Activated CD4-positive, alpha-beta T cell treated with anti-CD3 and anti-CD28 coated beads, Interleukin-2, amount 50 U/mL, for 16 hours (primary cell): ENCODE measurements around the gene SPINK1.
"Not testable (repeated sequence)": the region's sequence is repeated elsewhere in the genome, so short reads cannot be mapped to it uniquely, and the experiment has no call there.

Experiments used
- DNase-seq: peaks from one replicate; pipeline ENCODE4 v3.0.0-alpha.2; 2020

The SPINK1 gene

DNA sequence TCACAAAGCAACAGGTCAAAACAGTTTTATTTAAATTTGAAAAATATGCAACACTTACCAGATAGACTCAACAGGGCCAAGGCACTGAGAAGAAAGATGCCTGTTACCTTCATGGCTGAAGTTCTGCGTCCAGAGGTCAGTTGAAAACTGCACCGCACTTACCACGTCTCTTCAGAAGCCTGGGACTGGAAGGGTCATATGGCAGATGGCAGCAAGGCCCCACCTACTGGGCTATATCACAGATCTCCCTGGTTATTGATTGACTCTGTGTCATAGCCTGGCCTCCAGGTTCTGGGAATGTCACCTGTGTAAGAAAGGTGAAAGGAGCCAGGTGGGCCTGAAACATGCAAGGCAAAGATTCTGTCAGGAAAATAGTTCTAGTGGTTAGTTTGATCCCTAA, at the start of gene SPINK1:
Gene SPINK1, minus strand, starts transcription at position 207 of the 400 bp plus-strand sequence. Its CDS starts 94 bp downstream, at position 113.
- DNase-seq: no peak

- DNase-seq: no peak
These were observed 49.0 kb upstream of the SPINK1 start for GRCh38 chr5:147880487-147880886.

GRCh38 chr5:147879784-147880183, 48.3 kb upstream of the SPINK1 start:
- DNase-seq: no peak

- no peak for DNase-seq
These were observed 46.7 kb upstream of the SPINK1 start, which contains the start of gene SCGB3A2 for GRCh38 chr5:147878066-147878759. SCGB3A2 (plus strand) TSS chr5:147878711; CDS start chr5:147878804, 93 bp downstream.

DNA sequence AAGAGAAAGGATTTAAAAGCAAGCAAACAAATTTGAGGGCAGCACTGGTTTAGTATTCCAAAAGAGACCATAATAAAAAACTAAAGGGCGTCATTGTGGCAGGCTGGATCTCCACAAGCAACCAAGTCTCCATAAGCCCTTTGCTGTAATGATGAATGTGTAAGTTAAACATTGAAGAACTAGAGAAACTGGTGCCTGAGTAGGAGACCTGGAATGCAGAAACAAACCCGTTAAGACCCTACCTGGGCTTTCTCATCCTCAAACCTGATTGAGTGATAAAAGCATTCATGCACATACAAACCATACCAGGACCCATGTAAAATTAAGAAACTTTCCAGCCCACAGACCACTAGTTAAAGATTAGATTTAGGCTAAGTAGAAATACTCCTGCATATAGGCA, 45.2 kb upstream of the SPINK1 start:
- no peak for DNase-seq

- no peak for DNase-seq
These were observed 44.7 kb upstream of the SPINK1 start for GRCh38 chr5:147876141-147876540.

GRCh38 chr5:147874910-147875367, 43.5 kb upstream of the SPINK1 start:
- no peak for DNase-seq

GRCh38 chr5:147874118-147874875, 42.8 kb upstream of the SPINK1 start:
- not testable (repeated sequence) for DNase-seq

GRCh38 chr5:147872744-147873435, 41.4 kb upstream of the SPINK1 start:
- not testable (repeated sequence) for DNase-seq

- DNase-seq: not testable (repeated sequence)
These were observed 40.6 kb upstream of the SPINK1 start for GRCh38 chr5:147871980-147872549.

DNA sequence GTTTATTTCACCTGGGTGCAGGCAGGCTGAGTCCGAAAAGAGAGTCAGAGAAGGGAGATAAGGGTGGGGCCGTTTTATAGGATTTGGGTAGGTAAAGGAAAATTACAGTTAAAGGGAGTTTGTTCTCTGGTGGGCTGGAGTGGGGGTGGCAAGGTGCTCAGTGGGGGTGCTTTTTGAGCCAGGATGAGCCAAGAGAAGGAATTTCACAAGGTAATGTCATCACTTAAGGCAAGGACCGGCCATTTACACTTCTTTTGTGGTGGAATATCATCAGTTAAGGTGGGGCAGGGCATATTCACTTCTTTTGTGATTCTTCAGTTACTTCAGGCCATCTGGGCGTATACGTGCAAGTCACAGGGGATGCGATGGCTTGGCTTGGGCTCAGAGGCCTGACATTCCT, 38.4 kb upstream of the SPINK1 start:
- DNase-seq: not testable (repeated sequence)

GRCh38 chr5:147869112-147869511, 37.6 kb upstream of the SPINK1 start:
- no peak for DNase-seq

DNA sequence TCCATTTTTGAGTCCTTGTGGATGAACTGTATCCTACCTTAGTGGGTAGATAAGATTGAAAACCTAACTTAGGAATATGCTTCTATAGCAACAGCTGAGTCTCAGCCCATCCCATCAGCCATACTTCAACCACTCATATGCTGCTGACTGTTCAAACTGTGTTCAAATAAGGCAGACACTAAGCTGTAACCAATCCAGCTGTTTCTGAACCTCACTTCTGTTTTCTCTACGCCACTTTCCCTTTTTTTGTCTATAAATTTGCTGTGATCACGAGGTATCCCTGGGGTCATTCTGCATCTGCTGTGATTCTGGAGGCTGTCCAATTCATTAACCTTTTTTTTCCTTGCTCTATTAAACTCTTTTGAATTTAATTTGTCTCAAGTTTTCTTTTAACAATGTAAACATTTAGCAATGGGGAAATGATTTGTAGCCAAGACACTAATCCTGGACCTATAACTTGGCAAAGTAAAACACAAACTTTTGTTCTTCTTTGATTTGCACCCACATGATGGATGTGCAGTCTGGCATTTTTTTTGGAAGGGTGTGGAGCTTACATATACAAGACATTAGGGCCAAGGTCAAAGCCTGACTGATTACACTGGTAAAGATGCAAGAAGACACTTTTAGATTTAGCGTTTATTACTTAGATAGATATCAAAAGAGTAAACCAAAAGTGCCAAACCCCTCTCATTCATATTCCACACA, 32.1 kb upstream of the SPINK1 start:
- no peak for DNase-seq

- no peak for DNase-seq
These were observed 29.2 kb upstream of the SPINK1 start for GRCh38 chr5:147860641-147861025.

DNA sequence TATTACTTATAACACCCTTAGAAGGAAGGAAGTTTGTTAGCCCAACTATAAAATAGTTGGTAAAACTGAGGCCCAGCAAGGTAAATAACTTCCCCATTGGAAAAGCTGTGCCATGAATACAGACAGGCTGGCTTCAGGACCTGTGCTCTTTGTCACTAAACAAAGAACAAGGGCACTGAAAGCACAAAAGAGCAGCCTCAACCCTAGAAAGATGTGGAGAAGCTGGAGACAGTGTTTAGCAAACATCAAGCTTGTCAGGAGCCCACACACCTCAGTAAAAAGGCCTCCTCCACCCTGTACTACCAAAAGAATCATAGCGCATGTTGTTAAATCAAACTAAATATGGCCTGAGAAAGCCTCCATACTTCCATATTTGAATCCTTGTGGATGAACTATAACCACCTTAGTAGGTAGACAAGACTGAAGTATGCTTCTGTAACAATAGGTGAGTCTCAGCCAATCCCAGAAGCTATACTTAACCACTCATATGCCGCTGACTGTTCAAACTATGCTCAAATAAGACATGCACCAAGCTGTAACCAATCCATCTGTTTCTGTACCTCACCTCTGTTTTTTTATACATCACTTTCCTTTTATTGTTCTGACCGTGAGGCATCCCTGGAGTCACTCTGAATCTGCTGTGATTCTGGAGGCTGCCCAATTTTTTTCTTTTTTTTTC, 28.6 kb upstream of the SPINK1 start:
- DNase-seq: no peak

DNA sequence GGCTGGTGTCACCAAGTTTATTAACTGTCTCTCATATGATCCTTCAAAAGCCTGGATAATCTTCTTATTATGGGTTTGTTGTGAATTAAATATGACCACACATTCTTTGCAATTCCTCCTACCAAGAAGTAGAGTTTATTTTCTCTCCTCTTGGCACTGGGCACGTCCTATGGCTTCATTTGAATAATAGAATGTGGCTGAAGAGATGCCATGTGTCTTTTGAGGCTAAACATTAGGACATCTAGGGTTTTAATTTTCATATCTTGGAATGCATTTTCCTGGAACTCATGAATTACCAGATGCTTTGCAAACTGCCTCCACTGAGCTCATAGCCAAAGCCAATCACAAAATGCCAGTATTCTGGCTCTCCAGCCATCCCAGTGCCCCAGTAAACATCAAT, 27.1 kb upstream of the SPINK1 start:
- DNase-seq: no peak

DNA sequence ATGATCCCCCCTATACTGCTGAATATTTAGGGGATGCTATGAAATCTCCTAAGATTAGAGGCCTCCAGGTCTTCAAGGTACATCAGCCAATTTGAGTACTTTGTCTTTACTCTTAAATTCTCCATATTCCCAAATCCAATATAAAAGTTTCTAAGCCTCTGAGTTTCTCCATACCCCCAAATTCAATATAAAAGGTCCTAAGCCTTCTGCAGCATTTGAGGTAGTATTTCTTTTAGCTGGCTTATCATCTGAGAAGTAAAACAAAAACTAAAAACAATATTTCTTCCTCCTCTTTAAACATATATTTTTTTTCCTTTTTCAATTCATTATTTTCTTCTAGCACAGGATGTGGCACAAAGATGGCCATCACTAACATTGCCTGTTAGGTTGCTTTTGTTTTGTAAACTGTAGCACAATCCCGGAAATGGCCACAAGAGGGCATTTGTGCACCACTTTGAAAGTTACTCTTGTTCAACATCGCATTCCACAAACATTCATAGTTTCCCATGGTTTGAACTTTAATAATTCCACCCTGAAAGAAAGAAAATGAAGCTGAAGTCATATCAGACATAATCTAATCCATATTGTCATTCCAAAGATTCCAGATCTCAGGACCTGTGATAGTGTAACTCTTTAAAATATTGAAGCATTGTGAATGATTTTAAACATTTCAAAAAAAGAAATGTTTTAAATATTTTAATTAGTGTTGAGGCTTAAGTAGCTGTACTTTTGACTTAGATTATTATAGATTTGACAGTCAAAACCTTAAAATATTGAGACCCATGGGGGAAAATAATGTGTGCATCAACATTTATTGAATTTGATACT, 26.0 kb upstream of the SPINK1 start:
- peak; percentile 45 for DNase-seq

DNA sequence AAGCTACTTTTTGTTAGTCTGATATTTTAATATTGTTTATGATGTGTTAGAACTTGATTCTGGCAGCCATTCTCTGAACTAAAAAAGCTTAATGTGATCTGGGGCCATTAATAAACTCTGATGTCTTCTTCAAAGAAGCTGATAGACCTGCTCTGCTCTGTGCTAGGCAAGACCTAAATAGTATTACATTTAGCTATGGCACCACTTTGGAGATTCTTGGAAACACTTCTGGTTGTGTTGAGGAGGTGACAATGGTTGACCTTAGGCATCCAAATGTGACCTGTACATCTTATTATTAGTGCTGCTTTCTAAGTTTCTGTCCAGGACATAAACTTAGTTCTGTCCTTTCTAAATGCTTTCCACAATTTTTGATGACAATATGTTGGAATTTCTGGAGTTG, 25.3 kb upstream of the SPINK1 start:
- no peak for DNase-seq

- no peak for DNase-seq
These were observed 24.3 kb upstream of the SPINK1 start for GRCh38 chr5:147855774-147856069.

DNA sequence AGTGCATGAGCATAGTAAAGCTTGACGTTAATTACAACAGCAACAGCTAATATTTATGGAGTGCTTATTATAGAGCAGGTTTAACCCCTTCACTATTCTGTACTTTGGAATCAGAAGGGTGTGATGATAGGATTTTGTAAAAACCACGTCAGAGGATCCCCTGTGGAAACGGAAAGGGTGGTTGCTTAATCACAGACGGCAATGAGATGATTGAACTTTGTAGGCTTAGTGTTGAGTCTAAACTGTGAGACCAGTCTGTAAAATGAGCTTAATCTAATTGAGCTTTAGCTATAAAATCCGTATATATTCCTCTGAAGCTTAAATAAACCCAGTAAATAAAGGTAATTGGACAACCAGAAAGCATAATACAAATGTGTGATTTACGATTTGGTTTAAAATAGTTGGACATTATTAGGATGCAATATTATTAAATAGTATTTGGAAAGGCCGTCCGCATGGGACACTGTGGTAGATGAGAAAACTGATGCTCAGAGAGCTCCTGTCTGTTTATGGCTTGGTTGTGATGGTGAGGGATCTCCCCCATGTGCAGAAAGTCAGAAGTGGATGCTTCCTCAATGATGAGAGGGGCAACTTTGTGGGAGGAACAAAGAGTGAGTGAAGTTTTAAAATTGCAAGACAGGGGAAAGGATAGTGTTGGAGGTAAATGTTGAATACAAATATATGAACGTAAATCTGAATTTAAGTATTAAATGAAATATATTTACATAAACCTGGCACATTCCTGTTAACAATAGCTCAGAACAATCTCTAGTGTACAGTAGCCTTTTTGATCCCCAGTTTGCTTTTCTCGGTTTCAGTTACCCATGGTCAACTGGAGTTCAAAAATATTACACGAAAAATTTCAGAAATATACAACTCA, 23.7 kb upstream of the SPINK1 start:
- DNase-seq: no peak
